CD8-positive, alpha-beta memory T cell (primary cell): Measurements from ENCODE around the gene PANK2. TPM values are rescaled to one million over a fixed set of nuclear protein-coding genes. Genes with fewer than 3 reads are reported as not detected.

Source experiments
- CTCF ChIA-PET: fragments of 350-600 bp; sonication (Branson Sonifier 250); formaldehyde crosslinking; loops from one replicate; lab custom pipeline; 2021; ENCODE audit warnings: antibody characterized with exemption; lab: Charles Lee
- POLR2A ChIA-PET: fragments of 350-600 bp; sonication (Branson Sonifier 250); formaldehyde crosslinking; loops from one replicate; lab custom pipeline; 2021; ENCODE audit warnings: antibody characterized with exemption; lab: Charles Lee
- DNase-seq, 5 donors: peaks; one replicate each; pipeline versions ENCODE4 v3.0.0 to v3.0.0-alpha.2; 2020 to 2022; ENCODE audit warnings: mixed read lengths in 1 of 5
- H3K27ac ChIP-seq: one replicate; pipeline ENCODE4 v1.7.0; 2013; ENCODE audit warnings: low read depth, mild to moderate bottlenecking, low read length, moderate library complexity
- H3K27me3 ChIP-seq: 2 replicates; pipeline ENCODE4 v1.7.0; 2013; ENCODE audit warnings: low read length, mild to moderate bottlenecking; ENCODE audit not compliant: insufficient read depth, poor library complexity, severe bottlenecking
- H3K36me3 ChIP-seq: 2 replicates; pipeline ENCODE4 v1.7.0; 2013; ENCODE audit warnings: mild to moderate bottlenecking, low read length, moderate library complexity; ENCODE audit not compliant: insufficient read depth
- H3K4me1 ChIP-seq: 2 replicates; pipeline ENCODE4 v1.7.0; 2013; ENCODE audit warnings: mild to moderate bottlenecking, low read length, moderate library complexity; ENCODE audit not compliant: insufficient read depth
- H3K4me3 ChIP-seq: 2 replicates; pipeline ENCODE4 v1.7.0; 2013; ENCODE audit warnings: mild to moderate bottlenecking, low read length
- H3K9me3 ChIP-seq: 2 replicates; pipeline ENCODE4 v1.7.0; 2013; ENCODE audit warnings: mild to moderate bottlenecking, low read length
- H3K27ac Mint-ChIP-seq, 8 donors: one replicate each; pipeline ENCODE4 v1.8.0; 2020 to 2021; ENCODE audit warnings: mixed read lengths in 8 of 8, mild to moderate bottlenecking in 6 of 8, inconsistent platforms in 3 of 8, moderate library complexity in 3 of 8
- H3K27me3 Mint-ChIP-seq, 2 donors: one replicate each; pipeline ENCODE4 v1.8.0; 2020 to 2021; ENCODE audit warnings: mixed read lengths in 2 of 2, mild to moderate bottlenecking in 1 of 2, moderate library complexity in 1 of 2
- H3K36me3 Mint-ChIP-seq, 3 donors: one replicate each; pipeline ENCODE4 v1.8.0; 2020 to 2021; ENCODE audit warnings: mixed read lengths in 3 of 3, inconsistent platforms in 1 of 3, mild to moderate bottlenecking in 1 of 3
- H3K4me1 Mint-ChIP-seq, 3 donors: one replicate each; pipeline ENCODE4 v1.8.0; 2020 to 2021; ENCODE audit warnings: mixed read lengths in 3 of 3, inconsistent platforms in 1 of 3, mild to moderate bottlenecking in 1 of 3
- H3K4me3 Mint-ChIP-seq, 7 donors: one replicate each; pipeline ENCODE4 v1.8.0; 2020 to 2021; ENCODE audit warnings: mixed read lengths in 7 of 7, mild to moderate bottlenecking in 6 of 7, moderate library complexity in 4 of 7, inconsistent platforms in 2 of 7
- H3K9me3 Mint-ChIP-seq, 5 donors: one replicate each; pipeline ENCODE4 v1.8.0; 2020 to 2022; ENCODE audit warnings: mixed read lengths in 5 of 5, mild to moderate bottlenecking in 3 of 5, moderate library complexity in 2 of 5, inconsistent platforms in 1 of 5
- polyA plus RNA-seq: library from polyadenylated mRNA; unstranded; fragments of 300-500 nt; fragmentation: Illumina TruSeq; gene quantifications from one replicate; pipeline ENCODE4 v1.2.3, GENCODE V29; 2021
- total RNA-seq, 2 experiments: library from RNA; stranded (reverse); gene quantifications; one replicate each; pipeline ENCODE4 v1.2.3, GENCODE V29; 2021

Gene PANK2
- total and polyA plus RNA-seq, 3 experiments from 2014 or later, result 51.0 to 62.3 (median 58.1) TPM

GRCh38 chr20:3887876-3888620 lies 1.1 kb upstream of the PANK2 start:
- Mint-ChIP-seq H3K4me1 (peaks cover 38 to 47% (median 45%) of the 10 kb centered on the region in 3 donors), H3K9me3 (no peaks in the 10 kb centered on the region), H3K36me3 (peaks cover 0 to 28% (median 2%) of the 10 kb centered on the region in 3 donors), H3K4me3 (peak overlapping the region; percentile 91 to 98 (median 96)), H3K27me3 (no peaks in the 10 kb centered on the region), H3K27ac (peak overlapping the region; percentile 72 to 99 (median 94))
- Histone ChIP-seq H3K27me3 (no peaks in the 10 kb centered on the region), H3K36me3 (no peaks in the 10 kb centered on the region), H3K9me3 (no peaks in the 10 kb centered on the region), H3K4me3 (peak overlapping the region; percentile 84), H3K4me1 (peaks cover 33% of the 10 kb centered on the region), H3K27ac (peak overlapping the region; percentile 85)
- DNase-seq, result no peak
- ChIA-PET POLR2A (interaction anchor here (0.7 kb wide), 1 partner anchor 15 kb away, joined by 4 read pairs; no protein-coding TSS in a partner anchor), CTCF (interaction anchor here (0.7 to 2.0 kb wide), 10 partner anchors 9 to 197 kb away, joined by 3 to 8 read pairs (median 4); partner anchors contain the start of gene AP5S1)

DNA sequence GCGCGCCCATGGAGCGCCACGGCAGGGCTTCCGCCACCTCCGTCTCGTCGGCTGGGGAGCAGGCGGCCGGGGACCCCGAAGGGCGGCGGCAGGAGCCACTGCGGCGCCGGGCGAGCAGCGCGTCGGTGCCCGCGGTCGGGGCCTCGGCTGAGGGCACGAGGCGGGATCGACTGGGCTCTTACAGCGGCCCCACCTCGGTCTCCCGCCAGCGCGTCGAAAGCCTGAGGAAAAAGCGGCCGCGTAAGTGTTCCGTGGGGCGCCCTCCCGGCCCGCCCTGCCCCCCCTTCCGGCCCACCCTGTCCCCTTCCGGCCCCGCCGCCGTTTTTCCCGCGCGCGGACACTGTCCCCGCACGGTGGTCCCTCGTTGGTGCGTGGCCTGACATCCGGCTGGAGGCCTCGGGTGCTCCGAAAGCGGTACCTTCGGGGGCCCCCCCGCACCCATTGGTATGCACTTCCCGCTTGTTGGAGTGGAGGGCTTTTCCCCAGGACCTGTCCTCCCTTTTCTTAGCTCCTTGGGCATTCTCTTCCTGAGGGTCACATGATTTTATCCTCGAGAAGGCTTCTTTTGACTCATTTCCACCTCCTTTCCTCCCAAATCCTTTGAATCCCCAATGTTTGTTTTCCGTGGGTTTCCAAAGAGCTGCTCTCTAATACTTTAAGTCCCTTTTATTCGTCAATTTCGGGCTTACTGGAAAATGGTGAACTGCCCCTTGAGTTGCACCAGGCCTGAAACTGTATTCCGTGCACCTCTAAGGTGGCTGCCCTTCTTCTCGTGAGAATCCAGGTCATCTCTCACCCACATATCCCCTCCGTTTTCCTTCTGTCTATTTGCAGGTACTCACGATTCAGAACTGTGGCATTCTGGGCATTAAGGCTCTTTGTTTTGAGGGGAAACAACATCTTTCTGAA lies 556 bp downstream of the PANK2 start:
- Mint-ChIP-seq H3K4me3 (peak overlapping the region; percentile 97 to 100 (median 98)), H3K4me1 (peaks cover 48 to 62% (median 60%) of the 10 kb centered on the region in 3 donors), H3K36me3 (peaks cover 0 to 36% (median 6%) of the 10 kb centered on the region in 3 donors), H3K9me3 (no peaks in the 10 kb centered on the region), H3K27ac (peak overlapping the region; percentile 94 to 99 (median 98)), H3K27me3 (no peaks in the 10 kb centered on the region)
- Histone ChIP-seq H3K9me3 (no peaks in the 10 kb centered on the region), H3K27me3 (no peaks in the 10 kb centered on the region), H3K27ac (peak overlapping the region; percentile 85), H3K4me3 (peak overlapping the region; percentile 84), H3K36me3 (no peaks in the 10 kb centered on the region), H3K4me1 (peaks cover 46% of the 10 kb centered on the region)
- POLR2A ChIA-PET, result interaction anchor here (0.7 kb wide), 1 partner anchor 17 kb away, joined by 3 read pairs; no protein-coding TSS in a partner anchor
- DNase-seq, result peak; percentile 26 to 68 (median 27)
- CTCF ChIA-PET, result interaction anchor here (1.0 to 1.6 kb wide), 4 partner anchors 17 to 195 kb away, joined by 3 to 5 read pairs (median 4); no protein-coding TSS in a partner anchor

DNA sequence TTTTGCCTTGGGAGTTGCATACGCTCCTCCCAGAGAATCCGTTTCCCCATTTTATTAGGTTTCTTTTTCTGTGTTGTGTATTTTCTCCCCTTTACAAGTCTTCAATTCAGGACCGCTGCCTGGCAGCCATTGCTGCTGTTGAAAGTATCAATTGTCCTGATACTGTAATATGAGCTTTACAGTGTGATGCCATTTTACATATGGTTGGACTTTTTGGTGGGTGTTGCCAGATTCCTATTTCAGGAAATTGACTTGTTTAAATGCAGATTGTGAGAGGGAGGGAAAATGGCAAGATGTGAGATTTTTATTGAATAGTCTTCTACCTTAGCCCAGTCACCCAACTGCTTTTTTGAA lies 1.2 kb downstream of the PANK2 start:
- Mint-ChIP-seq H3K27ac (peak overlapping the region; percentile 91 to 99 (median 98)), H3K4me3 (peak overlapping the region; percentile 97 to 100 (median 98)), H3K9me3 (no peaks in the 10 kb centered on the region), H3K27me3 (no peaks in the 10 kb centered on the region), H3K4me1 (peaks cover 52 to 68% (median 65%) of the 10 kb centered on the region in 3 donors), H3K36me3 (peaks cover 0 to 38% (median 8%) of the 10 kb centered on the region in 3 donors)
- POLR2A ChIA-PET, result interaction anchor here (0.7 kb wide), 1 partner anchor 16 kb away, joined by 3 read pairs; no protein-coding TSS in a partner anchor
- Histone ChIP-seq H3K4me3 (peak overlapping the region; percentile 84), H3K27me3 (no peaks in the 10 kb centered on the region), H3K27ac (peak overlapping the region; percentile 85), H3K4me1 (peaks cover 49% of the 10 kb centered on the region), H3K36me3 (no peaks in the 10 kb centered on the region), H3K9me3 (no peaks in the 10 kb centered on the region)
- CTCF ChIA-PET, result interaction anchor here (1.4 to 1.6 kb wide), 3 partner anchors 16 to 195 kb away, joined by 3 to 4 read pairs (median 3); no protein-coding TSS in a partner anchor
- no peak for DNase-seq

DNA sequence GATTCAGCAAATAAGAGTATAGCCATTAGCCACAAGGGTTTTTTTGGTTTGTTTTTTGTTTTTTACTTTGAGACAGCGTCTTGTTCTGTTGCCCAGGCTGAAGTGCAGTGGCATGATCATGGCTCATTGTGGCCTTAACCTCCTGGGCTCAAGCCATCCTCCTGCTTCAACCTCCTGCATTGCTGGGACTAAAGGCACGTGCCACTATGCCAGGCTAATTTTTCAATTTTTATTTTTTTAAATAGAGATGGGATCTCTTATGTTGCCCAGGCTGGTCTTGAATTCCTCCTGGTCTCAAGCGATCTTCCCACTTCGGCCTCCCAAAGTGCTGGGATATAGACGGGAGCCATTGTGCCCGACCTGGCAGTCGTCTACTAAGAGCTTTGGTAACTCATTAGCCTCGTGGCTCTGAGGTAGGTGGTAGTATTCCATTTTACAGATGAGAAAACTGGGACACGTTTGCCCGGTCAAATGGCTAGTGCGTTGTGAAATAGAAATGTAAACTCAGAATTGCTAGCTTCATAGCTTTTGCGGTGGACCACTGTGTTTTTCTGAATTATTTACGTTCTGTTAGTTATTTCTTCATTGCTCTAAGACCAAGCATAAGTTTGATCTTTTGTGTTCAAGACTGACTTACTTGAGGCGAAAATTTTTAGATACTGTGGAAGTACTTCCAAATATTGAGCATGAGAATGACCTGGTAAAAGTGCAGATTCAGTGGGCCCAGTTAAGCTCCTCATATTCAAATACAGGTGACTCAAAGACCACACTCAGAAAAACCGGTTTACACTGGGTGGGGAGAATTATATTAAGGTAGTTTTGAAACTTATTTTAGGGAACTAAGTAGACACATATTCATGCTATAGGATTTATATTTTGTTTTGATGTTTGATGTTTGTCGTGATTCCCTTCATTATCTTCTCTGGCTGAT lies 2.1 kb downstream of the PANK2 start:
- peaks cover 56% of the 10 kb centered on the region for H3K4me1 ChIP-seq

GRCh38 chr20:3894796-3895195 lies 5.6 kb downstream of the PANK2 start:
- H3K9me3 Mint-ChIP-seq, result no peaks in the 10 kb centered on the region
- Histone ChIP-seq H3K27ac (no peak overlapping the region), H3K4me1 (peaks cover 75% of the 10 kb centered on the region), H3K36me3 (no peaks in the 10 kb centered on the region), H3K9me3 (no peaks in the 10 kb centered on the region), H3K27me3 (no peaks in the 10 kb centered on the region), H3K4me3 (no peak overlapping the region)
- ChIA-PET POLR2A (no interaction called here), CTCF (interaction anchor here (0.9 kb wide), 1 partner anchor 198 kb away, joined by 3 read pairs; no protein-coding TSS in a partner anchor)
- H3K4me1 Mint-ChIP-seq, result peaks cover 72 to 92% (median 88%) of the 10 kb centered on the region in 3 donors
- peaks cover 0 to 38% (median 8%) of the 10 kb centered on the region in 3 donors for H3K36me3 Mint-ChIP-seq
- no peaks in the 10 kb centered on the region for H3K27me3 Mint-ChIP-seq
- H3K27ac Mint-ChIP-seq, result peak overlapping the region; percentile 10 to 83 (median 68)
- DNase-seq, result no peak
- H3K4me3 Mint-ChIP-seq, result peak overlapping the region; percentile 6 to 65 (median 49)

More for the DNA sequence above, 2.1 kb downstream of the PANK2 start:
- no peak for DNase-seq
- POLR2A ChIA-PET, result interaction anchor here (0.6 to 1.0 kb wide), 2 partner anchors 12 to 32 kb away, joined by 4 to 11 read pairs; no protein-coding TSS in a partner anchor
- Histone ChIP-seq H3K4me3 (peak overlapping the region; percentile 84), H3K36me3 (no peaks in the 10 kb centered on the region), H3K27ac (peak overlapping the region; percentile 35), H3K9me3 (no peaks in the 10 kb centered on the region), H3K27me3 (no peaks in the 10 kb centered on the region)
- Mint-ChIP-seq H3K9me3 (no peaks in the 10 kb centered on the region), H3K36me3 (peaks cover 0 to 42% (median 8%) of the 10 kb centered on the region in 3 donors), H3K4me1 (peaks cover 59 to 74% (median 71%) of the 10 kb centered on the region in 3 donors), H3K27ac (peak overlapping the region; percentile 91 to 99 (median 98)), H3K4me3 (peak overlapping the region; percentile 97 to 100 (median 98)), H3K27me3 (no peaks in the 10 kb centered on the region)
- CTCF ChIA-PET, result interaction anchor here (1.2 to 1.6 kb wide), 3 partner anchors 193 to 194 kb away, joined by 3 to 7 read pairs (median 3); no protein-coding TSS in a partner anchor

- peaks cover 80% of the 10 kb centered on the region for H3K4me1 ChIP-seq
- Mint-ChIP-seq H3K4me1 (peaks cover 75 to 94% (median 89%) of the 10 kb centered on the region in 3 donors), H3K4me3 (peak overlapping the region in 6 of 7 donors; percentile 39 to 88 (median 72)), H3K36me3 (peaks cover 0 to 28% (median 8%) of the 10 kb centered on the region in 3 donors), H3K27me3 (no peaks in the 10 kb centered on the region), H3K27ac (peak overlapping the region in 4 of 8 donors; percentile 74 to 93 (median 80)), H3K9me3 (no peaks in the 10 kb centered on the region)
- no peak overlapping the region for H3K4me3 ChIP-seq
- no peak for DNase-seq
- H3K36me3 ChIP-seq, result no peaks in the 10 kb centered on the region
- POLR2A ChIA-PET, result no interaction called here
- CTCF ChIA-PET, result interaction anchor here (0.7 kb wide), 1 partner anchor 128 kb away, joined by 3 read pairs; no protein-coding TSS in a partner anchor
- no peaks in the 10 kb centered on the region for H3K27me3 ChIP-seq
- H3K9me3 ChIP-seq, result no peaks in the 10 kb centered on the region
- H3K27ac ChIP-seq, result no peak overlapping the region
Measured at GRCh38 chr20:3896302-3896701, 7.1 kb downstream of the PANK2 start.
